PC-3 (cell line): Measurements from ENCODE around the gene ADAM12.

Experiments used
- EZH2 ChIP-seq: fragments of 300-600 bp; sonication (generic); IDR thresholded peaks from one replicate; pipeline ENCODE4 v1.6.1; 2017; ENCODE audit warnings: antibody characterized with exemption, mild to moderate bottlenecking, low read length; ENCODE audit not compliant: unreplicated experiment
- EZH2phosphoT487 ChIP-seq: fragments of 300-600 bp; sonication (generic); IDR thresholded peaks from 2 replicates; pipeline ENCODE4 v1.6.1; 2018; ENCODE audit warnings: mild to moderate bottlenecking, antibody characterized with exemption, low read length, borderline replicate concordance
- TF ChIP-seq, protein P1 (sequence below): fragments of 300-600 bp; sonication (generic); conservative IDR thresholded peaks from 2 replicates; pipeline ENCODE4 v1.5.1; 2017; ENCODE audit warnings: antibody characterized with exemption, low read depth, mild to moderate bottlenecking, low read length

DNA sequence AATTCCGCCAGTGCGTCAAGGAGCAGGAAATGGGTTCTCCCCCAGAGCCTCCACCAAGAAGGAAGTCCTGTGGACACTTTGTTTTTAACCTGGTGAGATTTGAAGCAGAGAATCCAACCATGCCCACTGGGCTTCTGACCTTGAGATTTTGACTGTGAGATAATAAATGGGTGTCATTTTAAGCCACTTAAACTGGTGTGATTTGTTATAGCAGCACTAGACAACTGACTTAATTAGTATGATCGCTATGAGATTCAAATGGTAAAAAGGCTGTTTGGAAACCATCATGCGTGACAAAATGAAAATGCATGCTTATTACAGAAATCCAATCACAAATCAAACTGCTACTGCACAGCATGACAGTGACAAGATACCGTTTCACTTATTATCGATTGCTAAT, 98.0 kb downstream of the ADAM12 start:
- TF ChIP-seq, protein P1, sequence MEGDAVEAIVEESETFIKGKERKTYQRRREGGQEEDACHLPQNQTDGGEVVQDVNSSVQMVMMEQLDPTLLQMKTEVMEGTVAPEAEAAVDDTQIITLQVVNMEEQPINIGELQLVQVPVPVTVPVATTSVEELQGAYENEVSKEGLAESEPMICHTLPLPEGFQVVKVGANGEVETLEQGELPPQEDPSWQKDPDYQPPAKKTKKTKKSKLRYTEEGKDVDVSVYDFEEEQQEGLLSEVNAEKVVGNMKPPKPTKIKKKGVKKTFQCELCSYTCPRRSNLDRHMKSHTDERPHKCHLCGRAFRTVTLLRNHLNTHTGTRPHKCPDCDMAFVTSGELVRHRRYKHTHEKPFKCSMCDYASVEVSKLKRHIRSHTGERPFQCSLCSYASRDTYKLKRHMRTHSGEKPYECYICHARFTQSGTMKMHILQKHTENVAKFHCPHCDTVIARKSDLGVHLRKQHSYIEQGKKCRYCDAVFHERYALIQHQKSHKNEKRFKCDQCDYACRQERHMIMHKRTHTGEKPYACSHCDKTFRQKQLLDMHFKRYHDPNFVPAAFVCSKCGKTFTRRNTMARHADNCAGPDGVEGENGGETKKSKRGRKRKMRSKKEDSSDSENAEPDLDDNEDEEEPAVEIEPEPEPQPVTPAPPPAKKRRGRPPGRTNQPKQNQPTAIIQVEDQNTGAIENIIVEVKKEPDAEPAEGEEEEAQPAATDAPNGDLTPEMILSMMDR = no peak
- TF ChIP-seq EZH2phosphoT487 (no peak), EZH2 (no peak)
